PFSK-1 (cell line): ENCODE measurements around the gene CTNND2.

Source experiments
- FOXP2 ChIP-seq: optimal IDR thresholded peaks from 2 replicates; pipeline ENCODE3; 2011; ENCODE audit warnings: borderline replicate concordance, control low read depth, inconsistent platforms; ENCODE audit not compliant: insufficient read depth; ENCODE audit errors: extremely low read length, extremely low read depth
- POLR2AphosphoS5 ChIP-seq: IDR thresholded peaks from 2 replicates; pipeline ENCODE4 v1.6.1; 2012; ENCODE audit warnings: low read depth, mild to moderate bottlenecking, control low read depth, low read length, moderate library complexity
- REST ChIP-seq, 2 experiments: IDR thresholded peaks; 2 replicates each; pipeline versions ENCODE4 v1.6.1 to v1.8.0; 2011 to 2012; ENCODE audit warnings: low read depth in 2 of 2, low read length in 2 of 2, control low read depth in 1 of 2, inconsistent platforms in 1 of 2, mild to moderate bottlenecking in 1 of 2, moderate library complexity in 1 of 2; ENCODE audit not compliant: insufficient read depth in 1 of 2
- SIN3A ChIP-seq: IDR thresholded peaks from 2 replicates; pipeline ENCODE4 v1.6.1; 2012; ENCODE audit warnings: mild to moderate bottlenecking, low read length, moderate library complexity, borderline replicate concordance; ENCODE audit not compliant: insufficient read depth
- TAF1 ChIP-seq: IDR thresholded peaks from 2 replicates; pipeline ENCODE4 v1.6.1; 2012; ENCODE audit warnings: low read length, control low read depth, borderline replicate concordance; ENCODE audit not compliant: insufficient read depth

Gene CTNND2

GRCh38 chr5:10935536-10935935 is 968.7 kb downstream of the CTNND2 start:
- TF ChIP-seq FOXP2: no peak
- no peak for TF ChIP-seq TAF1
- no peak for TF ChIP-seq REST (IDR thresholded peaks at IDR 0.05; ENCODE audit: insufficient read depth in 1 of 2, low read depth in 2 of 2, low read length in 2 of 2)
- TF ChIP-seq SIN3A: no peak
- no peak for TF ChIP-seq POLR2AphosphoS5

- no peak for TF ChIP-seq SIN3A
- no peak for TF ChIP-seq TAF1
- no peak for TF ChIP-seq POLR2AphosphoS5
- no peak for TF ChIP-seq REST (IDR thresholded peaks at IDR 0.05; ENCODE audit: insufficient read depth in 1 of 2, low read depth in 2 of 2, low read length in 2 of 2)
- no peak for TF ChIP-seq FOXP2
Measured at GRCh38 chr5:10934783-10935355, 969.4 kb downstream of the CTNND2 start.

- TF ChIP-seq TAF1 (no peak), POLR2AphosphoS5 (no peak), REST (IDR thresholded peaks at IDR 0.05; ENCODE audit: insufficient read depth in 1 of 2, low read depth in 2 of 2, low read length in 2 of 2) (no peak), FOXP2 (no peak), SIN3A (no peak)
Measured at GRCh38 chr5:10933121-10933520, 971.1 kb downstream of the CTNND2 start.

GRCh38 chr5:10932426-10932825 is 971.8 kb downstream of the CTNND2 start:
- no peak for TF ChIP-seq POLR2AphosphoS5
- no peak for TF ChIP-seq TAF1
- no peak for TF ChIP-seq REST (IDR thresholded peaks at IDR 0.05; ENCODE audit: insufficient read depth in 1 of 2, low read depth in 2 of 2, low read length in 2 of 2)
- TF ChIP-seq SIN3A: no peak
- TF ChIP-seq FOXP2: no peak
